ENCODE measurements around the gene EWSR1.
A peak's percentile ranks its signal among the peaks of the same experiment; 100 is the strongest.

EWSR1 gene

DNA sequence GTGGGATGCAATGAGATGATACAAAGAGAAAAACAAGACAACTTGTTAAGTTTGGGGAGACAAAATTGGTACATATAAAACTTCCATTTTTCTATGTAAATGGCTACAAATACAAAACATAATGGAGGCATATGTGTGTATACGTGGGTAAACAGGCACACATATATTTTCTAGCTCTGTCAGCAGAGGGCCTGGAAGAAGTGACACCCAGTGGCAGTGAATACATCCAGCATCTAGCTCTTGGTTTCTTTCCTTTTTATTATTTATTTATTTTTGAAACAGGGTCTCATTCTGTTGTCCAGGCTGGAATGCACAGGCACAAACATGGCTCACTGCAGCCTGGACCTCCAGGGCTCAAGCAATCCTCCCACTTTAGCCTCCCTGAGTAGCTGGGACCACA lies 52.5 kb downstream of the EWSR1 start:
- DNase-seq = no peak

DNA sequence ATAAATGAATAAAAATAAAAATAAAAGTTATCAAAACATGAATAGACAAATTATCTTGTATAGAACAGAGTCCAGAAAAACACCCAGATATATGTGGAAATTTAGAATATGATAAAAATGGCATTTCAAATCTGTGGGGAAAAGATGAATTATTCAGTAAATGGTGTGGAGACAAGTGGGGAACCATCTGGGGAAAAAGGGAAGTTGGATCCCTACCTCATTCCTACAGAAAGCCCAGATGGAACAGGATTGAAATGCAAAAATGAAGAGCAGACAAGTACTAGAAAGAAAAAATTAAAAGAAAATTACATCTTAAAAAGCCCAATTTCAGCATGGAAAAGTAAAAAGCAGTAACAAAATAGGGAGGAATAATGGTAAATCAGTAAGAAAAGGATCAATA lies 55.6 kb downstream of the EWSR1 start:
- DNase-seq = no peak

DNA sequence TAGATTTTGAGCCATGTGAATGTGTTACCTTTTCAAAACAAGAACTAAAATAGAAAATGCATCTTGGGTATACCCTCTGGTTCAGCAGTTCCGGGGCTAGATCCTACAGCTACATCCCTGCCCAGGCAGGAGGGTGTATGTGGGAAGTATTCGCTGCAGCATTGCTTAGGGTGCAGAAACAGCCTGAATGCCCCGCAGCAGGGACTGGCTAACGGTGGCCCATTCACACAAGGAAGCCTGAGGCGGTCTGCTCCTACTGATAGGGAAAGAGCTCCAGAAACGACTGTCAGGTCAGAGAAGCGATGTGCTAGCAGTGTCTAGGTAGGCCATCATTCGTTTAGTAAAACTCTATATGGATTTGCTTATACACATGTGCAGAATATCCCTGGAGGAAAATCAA lies 57.3 kb downstream of the EWSR1 start:
- DNase-seq = no peak

DNA sequence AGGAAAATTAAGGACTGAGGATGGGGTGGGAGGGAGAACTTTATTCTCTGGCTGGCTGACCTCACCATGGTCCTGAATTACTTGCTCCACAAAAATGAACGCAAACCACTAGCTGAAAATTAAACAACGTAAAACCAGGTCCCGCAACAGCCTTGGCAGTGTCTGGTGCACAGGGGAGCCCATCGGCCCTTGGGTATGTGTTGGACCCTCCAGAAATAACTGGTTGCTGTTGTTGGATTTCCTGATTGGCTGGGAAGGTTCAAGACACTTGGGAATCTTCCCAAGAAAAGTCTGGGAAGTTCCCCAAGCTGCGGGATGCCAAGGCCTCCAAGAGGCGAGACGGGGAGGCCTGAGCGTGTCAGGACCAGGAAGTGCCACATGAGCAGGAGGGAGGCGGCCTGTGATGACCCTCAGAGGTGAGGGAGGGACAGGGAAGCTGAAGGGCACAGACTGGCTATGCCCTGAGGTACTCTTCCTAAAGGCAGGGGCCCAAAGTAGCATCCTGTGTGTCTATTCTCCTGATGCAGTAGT lies 57.8 kb downstream of the EWSR1 start:
- DNase-seq = no peak

DNA sequence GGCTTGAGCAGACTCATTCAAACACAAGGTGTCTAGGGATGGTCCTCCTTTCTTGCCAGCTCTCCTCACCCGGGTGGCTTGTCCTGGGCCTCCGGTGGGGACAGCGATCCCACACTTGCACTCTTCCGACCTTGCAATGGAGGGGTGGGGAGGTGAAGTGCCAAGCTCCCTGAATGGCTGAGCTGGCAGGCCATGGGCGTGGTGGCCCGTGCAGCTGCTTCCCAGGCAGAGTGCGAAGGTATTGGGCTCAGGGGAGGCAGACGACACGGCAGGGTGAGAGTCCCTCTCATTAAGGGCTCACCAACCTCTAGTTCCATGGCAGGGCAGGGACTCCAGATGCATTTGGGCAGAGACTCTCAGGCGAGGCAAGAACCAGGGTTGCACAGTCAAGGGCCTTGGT lies 58.4 kb downstream of the EWSR1 start:
- no peak for DNase-seq

DNA sequence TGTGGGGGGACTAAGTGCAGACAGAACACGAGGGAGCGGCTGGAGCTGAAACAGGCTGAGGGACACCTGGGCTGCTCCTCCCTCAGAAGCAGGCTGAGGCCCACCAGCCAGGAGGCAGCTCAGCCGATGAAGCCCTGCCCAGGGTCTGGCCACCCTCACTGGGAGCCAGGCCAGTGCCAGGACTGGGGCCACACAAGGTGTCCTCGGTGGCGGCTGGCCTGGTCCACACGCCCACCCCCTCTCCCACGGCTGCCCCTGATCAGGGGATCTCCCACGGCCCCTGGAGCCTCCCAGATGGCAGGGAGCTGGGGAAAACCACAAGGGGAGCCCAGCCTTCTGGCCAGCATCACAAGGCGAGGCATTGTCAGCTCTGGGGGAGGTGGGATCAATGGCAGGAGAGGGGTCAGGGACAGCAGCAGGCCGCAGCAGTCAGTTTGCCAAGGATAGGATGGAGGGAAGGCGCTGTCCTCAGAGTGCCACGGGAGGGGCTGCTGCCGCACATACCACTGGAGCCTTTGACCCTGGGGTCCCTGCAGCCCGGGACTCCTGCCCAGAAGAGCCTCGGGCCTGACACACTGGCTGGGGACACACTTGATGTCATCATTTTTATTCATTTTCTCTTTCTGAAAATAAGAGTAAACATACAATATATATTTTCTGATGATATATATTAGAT lies 59.2 kb downstream of the EWSR1 start:
- no peak for DNase-seq

DNA sequence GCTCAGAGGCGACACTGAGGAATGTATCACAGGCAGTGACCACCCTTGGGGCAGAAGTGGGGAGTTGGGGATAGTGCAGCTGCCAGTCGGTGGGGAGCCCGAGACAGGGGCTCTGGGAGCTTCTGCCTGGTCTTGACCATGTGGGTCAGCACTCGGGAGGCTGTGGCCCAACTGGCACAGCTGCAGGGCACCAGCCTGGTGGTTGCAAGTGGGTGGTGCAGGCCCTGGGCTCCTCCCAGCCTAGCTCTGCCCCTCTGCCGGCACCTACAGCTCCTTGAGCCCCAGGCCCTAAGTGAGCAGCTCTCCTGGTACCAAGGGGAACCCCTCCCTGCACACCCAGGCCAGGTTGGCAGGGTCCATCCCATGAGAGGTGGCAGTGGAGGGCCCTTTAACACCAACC lies 60.0 kb downstream of the EWSR1 start:
- DNase-seq = no peak

DNA sequence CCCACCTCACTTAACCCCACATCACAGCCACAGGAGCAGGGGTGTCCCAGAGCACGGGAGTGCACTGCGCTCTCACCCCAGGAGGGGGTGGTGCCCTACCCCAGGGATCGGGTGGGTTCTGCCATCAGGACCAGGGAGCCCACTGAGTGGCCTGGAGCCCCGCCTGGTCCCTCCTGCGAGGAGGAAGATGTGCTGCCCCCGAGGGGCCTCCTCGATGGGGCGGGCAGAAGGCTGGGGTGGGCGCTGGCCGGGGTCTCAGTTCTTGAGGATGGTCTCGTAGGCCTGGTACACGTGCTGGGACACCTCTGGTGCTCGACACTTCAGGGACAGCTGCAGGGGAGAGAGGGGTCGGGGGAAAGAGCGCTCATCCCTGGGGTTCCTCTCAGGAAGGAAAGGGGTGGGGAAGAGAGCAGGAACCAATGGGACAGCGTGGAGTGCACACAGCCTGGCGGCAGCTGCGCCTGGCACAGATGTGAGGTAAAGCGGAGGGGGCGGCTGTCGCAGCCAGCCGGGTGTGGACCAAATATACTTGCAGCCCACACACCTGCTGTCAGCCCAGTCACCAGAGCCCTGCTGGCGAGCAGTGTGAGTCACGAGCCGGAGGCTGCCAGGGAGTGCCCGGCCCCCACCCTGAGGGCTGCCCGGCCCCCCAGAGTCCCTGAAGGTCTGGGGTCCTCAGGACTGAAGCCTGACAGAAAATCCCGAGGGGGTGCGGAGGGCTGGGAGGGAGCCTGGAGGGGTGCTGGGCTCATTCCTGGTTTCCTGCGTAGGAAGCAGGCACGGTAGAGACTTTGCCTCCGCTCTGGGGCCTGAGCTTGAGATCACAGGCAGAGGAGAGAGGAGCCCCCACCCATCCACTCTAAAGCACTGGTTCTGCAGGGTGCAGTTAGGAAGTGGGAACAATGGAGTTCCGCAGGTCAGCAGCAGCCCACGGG lies 60.8 kb downstream of the EWSR1 start:
- DNase-seq = no peak

DNA sequence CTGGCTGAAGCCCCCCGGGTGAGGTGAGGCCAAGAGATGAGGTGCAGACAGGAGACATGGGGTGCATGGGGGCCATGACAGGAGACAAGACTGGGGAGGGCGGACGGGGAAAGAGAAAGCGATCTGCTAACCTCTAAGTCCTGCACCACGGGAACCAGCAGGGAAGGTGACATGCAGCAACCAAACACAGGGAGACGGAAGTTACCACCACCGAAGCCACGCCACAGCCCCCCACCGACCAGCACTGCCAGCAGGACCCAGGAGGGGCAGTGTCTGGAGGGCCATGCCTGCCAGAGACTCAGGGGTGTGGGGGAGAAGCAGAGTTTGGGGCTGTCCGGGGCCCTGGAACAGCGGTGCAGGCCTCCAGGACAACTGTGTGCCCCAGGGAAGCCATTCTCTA lies 61.5 kb downstream of the EWSR1 start:
- no peak for DNase-seq

DNA sequence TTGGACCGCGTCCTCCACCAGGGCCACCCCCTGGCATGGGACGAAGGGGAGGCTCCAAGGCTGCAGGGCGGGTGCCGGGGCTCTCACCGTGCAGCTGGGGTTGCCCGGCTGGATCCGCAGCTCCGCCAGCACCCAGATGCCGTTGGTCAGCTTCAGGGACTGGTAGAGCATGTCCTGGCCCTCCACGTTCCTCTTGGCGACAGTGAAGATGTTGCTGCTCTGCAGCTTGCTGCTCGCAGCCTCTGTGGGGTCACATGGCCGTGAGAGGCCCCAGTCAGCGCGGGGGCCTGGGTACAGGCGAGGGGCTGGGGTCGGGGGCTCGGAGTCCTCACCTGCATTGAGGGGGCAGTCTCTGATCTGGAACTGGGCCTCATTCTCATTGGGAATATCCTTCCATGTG lies 62.2 kb downstream of the EWSR1 start:
- no peak for DNase-seq

DNA sequence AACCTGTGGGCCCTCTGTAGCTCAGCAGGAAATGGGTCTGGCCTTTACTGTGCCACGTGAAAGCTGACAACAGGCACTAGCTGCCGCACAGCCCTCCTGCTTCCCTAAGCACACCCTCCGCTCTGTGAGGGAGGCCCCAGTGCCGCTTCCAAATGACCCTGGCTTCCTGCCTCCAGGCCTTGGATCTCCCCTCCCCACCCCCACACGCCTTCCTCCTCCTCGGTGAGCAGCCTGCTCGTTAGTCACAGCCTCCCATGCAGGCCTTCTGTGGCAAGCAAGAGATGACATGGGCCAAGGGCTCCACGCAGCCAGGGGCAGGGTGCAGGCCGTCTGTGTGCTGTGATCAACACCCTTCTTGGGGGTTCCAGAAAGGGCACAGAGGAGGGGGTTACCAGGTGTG lies 62.7 kb downstream of the EWSR1 start:
- DNase-seq = peak; percentile 92

DNA sequence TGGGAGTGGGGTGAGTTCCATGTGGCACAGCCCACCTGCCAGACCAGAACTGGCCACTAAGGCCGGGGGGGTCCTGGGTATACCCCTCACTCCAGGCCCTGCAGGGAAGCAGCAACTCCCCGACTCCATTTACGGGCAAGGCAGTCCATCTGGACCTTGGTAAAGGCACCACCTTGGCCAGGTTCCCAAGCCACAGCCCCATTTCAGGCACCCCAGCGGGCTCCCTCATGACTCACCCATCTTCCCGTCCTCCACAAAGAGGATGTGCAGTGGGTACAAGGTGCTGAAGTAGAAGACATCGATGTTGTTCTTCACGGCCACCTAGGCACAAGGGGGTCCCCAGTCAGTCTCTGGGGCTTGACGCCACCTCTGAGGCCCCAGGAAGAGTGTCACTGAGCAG lies 63.1 kb downstream of the EWSR1 start:
- no peak for DNase-seq

DNA sequence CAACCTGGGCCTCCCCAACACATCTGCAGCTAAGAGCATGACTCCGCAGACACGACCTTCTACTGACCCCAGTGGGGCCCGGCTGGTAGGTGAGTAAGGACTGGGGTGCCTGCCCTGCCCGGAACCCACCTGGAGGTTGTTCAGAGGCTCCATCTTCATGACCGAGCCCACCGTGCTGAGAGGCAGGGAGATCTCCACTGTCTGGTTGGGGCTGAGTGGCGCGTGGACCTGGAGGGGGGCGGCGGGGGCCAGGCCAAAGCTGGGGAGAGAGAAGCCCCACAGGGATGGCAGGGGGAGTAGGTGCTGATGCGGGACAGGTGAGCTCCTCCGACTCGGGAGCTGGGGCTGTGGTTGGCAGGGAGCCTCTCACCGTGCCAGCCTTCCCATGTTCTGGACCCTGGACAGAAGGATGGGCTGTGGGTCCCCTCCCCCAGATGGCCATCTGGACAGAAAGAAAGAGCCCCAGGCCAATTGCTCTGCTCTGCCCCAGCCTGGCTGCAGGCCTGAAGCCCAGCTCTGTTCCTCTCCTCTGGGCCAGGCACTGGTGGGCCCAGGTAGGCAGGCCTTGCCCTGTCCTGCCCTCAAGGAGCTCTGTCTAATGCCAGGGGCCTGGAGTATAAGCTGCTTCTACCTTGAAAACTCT lies 63.7 kb downstream of the EWSR1 start:
- no peak for DNase-seq

DNA sequence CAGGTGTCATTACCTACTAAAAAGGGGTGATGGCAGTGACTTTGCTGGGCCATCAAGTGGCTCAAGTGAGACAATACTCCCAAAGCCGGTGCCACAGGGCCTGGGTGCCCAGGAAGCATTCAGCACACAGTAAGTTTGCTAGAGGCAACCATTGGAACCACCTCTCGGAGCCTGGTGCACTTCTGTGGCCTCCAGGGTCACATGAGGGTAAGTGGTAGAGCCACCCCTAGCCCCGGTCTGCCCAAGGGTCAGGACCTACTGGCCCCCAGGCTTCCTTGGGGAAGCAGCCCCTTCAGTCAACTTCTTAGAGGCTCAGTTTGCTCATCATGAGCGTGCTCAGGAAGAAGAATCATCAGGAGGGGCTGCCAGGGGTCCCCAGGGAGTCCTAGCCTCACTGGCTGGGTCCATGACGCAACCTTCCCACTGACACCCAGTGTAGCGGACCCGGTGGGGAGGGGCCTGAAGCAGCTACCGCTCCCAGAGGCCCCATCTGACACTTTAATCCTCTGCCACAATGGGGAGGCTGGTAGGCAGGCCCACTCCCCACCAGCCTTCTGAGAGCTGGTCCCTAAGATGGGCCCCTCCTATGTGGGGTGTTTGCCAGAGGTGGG lies 64.9 kb downstream of the EWSR1 start:
- DNase-seq = no peak

DNA sequence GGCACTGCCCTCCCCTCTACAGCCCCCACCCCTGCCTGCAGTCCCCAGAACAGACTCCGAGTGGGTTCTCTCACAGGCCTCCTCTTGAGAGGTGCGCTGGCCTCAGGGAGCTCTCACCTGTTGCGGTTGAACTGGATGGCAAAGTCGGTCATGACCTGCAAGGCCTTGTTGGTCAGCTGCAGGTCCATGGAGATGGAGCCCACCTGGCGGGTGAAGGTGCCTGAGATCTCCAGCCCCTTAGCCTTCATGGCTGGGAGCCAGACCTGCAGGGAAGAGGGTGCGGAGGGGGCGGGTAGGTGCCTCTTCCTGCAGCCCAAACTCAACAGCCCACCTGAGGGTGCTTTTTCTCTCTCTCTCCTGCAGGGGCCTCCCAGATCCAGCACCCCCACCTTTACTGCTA lies 66.1 kb downstream of the EWSR1 start:
- no peak for DNase-seq

DNA sequence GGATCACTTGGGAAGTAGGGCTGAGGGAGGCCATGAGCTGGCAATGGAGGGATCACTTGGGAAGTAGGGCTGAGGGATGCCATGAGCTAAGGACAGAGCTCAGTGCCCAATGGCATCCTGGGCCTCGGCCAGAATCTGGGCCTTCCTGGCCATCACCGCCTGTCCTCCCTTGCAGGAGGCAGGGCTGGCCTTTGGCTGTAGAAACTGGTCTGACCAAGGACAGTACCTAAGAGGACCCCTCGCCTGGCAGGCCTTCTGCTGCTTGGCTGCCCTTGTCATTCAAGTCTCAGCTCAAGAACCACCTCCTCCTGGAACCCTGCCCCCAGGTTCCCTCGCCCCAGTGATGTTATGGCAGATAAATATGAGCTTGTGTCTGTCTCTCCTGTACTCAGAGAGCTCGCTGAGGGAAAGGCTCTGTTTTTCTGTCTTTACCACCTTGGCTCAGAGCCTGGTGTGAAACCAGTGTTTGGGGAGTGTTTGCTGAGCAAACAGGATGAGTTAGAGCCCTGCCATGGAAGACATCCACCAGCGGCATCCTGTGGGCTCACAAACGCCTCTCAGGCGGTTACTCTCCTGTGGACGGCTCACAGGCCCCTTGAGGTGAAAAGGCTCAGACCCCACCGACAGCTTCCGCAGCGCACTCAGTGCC lies 66.8 kb downstream of the EWSR1 start:
- DNase-seq = no peak

DNA sequence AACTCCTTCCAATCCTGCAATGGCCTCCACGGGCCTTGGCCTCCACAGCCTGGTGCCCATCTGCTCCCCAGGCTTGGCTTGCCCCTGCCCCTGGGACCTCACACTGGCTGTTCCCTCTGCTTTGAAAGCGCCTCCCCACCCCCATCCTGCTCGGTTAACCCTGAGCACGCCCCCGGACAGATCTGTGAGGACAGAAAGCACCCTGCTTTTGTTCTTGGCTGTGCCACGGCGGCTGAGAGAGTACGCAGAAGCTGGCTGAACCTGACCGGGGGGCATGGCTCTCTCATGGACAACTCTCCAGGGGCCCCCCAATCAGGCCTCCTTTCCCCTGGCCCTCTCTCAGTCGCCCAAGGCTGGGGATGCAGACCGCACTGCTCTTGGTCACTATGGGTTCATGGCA lies 67.6 kb downstream of the EWSR1 start:
- no peak for DNase-seq

DNA sequence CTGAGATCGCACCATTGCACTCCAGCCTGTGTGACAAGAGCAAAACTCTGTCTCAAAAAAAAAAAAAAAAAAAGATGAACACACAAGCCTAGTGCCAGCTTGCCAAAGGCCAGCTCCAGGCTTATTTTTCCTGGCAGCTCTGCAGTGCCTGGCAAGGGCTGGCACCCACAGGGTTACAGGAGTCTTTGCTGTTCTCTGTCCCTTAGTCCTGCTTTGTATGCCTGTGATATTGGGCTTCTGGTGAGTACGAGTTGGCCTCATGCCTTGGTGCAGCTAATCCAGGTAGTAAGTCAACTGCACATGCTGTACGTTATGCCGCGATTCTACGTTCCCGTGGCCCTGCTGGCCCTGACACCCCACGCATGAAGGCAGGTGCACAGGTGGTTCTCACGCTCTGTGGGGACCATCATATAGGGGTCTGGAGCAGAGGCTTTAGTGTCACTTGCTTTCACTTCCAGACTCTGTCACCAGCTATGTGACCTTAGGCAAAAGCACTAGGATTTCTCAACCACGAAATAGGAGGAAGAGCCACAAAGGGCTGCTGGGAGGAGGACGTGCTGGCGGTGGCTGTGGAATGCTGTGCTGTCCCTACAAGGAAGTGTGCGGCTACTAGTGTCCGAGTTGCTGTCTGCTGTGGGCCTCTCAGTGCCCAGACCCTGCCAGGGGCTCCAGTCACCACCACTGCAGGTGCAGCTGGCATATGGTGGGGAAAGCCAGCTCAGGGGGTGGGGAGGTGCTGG lies 68.9 kb downstream of the EWSR1 start:
- no peak for DNase-seq

DNA sequence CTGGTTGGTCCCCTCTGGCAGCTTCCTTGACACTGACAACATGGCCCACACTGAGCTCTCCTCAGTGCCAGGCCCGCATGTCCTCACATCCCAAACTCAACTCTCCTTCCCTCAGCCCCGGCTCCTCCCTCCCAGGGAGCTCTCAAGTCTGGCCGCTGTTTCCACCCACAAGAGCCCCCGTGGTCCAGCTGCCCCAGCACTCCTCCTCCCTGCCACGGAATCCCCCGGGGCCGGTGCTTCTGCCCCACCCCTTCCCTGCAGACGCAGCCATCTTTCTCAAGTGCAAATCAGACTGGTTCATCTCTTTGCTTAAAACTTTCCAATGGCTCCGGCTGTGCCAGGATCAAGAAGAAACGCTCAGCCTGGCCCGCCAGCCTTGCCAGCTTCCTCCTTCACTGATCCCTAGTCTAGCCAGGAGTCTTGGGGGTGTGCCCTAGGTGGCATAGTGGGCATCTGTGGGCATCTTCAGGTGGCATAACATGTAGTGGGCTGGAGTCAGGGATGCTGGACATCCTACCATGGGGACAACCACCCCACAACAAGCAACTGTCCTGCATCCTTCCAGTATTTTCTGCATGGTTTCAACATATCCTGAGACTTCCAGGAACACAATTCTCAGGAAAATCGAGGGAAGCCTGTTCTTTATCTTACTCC lies 69.7 kb downstream of the EWSR1 start:
- DNase-seq = no peak

DNA sequence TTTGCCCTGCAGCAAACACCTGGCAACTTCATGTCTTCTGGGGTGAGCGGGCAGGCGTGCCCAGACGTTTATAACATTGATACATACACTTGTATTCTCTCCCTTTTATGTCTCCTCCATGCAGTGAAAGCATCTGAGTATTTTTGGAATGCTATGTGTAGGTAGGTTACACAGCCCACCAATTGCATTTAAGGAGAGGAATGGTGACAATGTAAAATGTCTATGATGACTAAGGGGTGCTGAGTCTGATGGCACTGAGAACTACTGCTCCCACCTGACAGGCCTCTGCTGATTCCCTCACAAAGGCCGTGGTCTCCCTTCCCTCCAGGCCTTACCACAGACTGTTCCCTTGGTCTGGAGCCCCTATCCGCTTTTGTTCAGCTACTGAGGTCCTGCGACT lies 70.3 kb downstream of the EWSR1 start:
- DNase-seq = no peak
